Right ventricle myocardium inferior (tissue), 1 donor: Measurements from ENCODE around the gene CRYBG3. TPM values are rescaled to one million over a fixed set of nuclear protein-coding genes. Genes with fewer than 3 reads are reported as not detected.

ENCODE experiments used
- ATAC-seq: fragments of 200-7000 bp; cut with Tn5 transposase; one replicate; pipeline ENCODE4 v1.9.1; 2020; ENCODE audit warnings: mild to moderate bottlenecking, moderate library complexity
- DNase-seq: peaks from one replicate; pipeline ENCODE4 v3.0.0; 2021; ENCODE audit errors: missing footprints
- intact Hi-C: fragments of 100-400 bp; cut with DNase I; formaldehyde crosslinking; loops from one replicate; pipeline ENCODE4 v1.11.0; 2022
- long read RNA-seq: library from polyadenylated mRNA; unstranded; transcript quantifications from one replicate; pipeline ENCODE4 v2.0.0, GENCODE V29; 2021
- total RNA-seq: library from RNA; stranded (reverse); fragmentation: NEBNext Ultra II Directional; extraction: Animal tissue kit (Norgen Biotek cat#: 25700); gene quantifications from one replicate; pipeline ENCODE4 v1.2.1, GENCODE V29; 2021
- donor health status: DM: no; HTN: yes; CAD: no; lungs with severe emphysema.

CRYBG3 gene
- total RNA-seq = 23.1 TPM
- long read RNA-seq, partial matches to known transcripts = 3 of 3 reads
- long read RNA-seq, other reads (novel, unspliced or antisense) = 0 of 3 reads

GRCh38 chr3:97821774-97822358, at the start of gene CRYBG3:
TSS of gene CRYBG3 (plus strand) at chr3:97822011. CDS start at chr3:97822207, 196 bp downstream.
- intact Hi-C loops = loop anchor here (5.0 to 10.0 kb wide), 3 partner anchors 60 to 150 kb away; partner anchors contain the start of gene RIOX2

GRCh38 chr3:97772926-97773325, 48.9 kb upstream of the CRYBG3 start:
- DNase-seq = no peak
- intact Hi-C loops = no loop called here
- ATAC-seq = no peak

More at GRCh38 chr3:97821774-97822358, at the start of gene CRYBG3:
- ATAC-seq = peak; percentile 99
- DNase-seq = peak; percentile 91

DNA sequence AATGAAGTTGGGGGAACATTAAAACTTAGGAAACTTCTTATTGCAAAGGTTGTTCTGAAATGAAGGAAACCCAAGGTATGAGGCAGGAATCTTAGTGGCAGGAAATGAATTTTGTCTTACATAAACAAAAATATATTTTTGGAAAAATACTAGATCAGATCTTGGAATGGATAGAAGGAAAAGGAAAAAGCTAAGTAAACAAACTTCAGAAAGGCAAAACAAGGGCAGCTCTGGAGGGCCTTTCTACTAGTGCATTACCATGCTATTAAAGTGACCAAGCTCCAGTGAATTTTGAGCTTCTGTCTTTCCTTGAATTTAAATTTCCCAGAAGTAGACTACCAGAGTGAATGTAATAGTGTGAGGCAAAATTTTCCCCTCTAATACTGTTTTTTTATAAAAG, 43.7 kb upstream of the CRYBG3 start:
- no peak for ATAC-seq
- intact Hi-C loops = no loop called here

GRCh38 chr3:97793420-97794019, 28.3 kb upstream of the CRYBG3 start:
- ATAC-seq = peak; percentile 37
- DNase-seq = no peak
- intact Hi-C loops = loop anchor here (1.0 to 5.0 kb wide), 2 partner anchors 149 to 230 kb away; no protein-coding TSS in a partner anchor

More for the DNA sequence above, 43.7 kb upstream of the CRYBG3 start:
- no peak for DNase-seq

- no peak for ATAC-seq
- intact Hi-C loops = no loop called here
- DNase-seq = no peak
Observed at GRCh38 chr3:97795951-97796350, 25.9 kb upstream of the CRYBG3 start.

DNA sequence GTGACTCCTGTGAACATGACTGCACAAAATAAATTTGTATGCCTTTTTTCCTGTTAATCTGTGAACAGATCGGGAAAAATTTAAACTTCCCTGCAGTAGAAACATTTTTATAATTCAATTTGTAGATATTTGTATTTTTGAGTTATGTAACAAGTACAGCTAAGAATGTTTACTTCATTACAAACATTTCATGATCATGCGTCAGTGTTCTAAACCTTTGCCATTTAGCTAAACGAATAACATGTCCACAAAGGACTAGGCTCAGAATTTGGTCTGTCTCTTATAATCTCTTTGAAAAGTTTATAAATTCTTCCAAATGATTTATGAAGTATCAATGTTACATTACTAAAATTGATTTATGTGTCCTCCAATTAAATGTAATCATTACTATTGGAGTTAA, 17.3 kb upstream of the CRYBG3 start:
- intact Hi-C loops = no loop called here
- ATAC-seq = no peak
- no peak for DNase-seq

DNA sequence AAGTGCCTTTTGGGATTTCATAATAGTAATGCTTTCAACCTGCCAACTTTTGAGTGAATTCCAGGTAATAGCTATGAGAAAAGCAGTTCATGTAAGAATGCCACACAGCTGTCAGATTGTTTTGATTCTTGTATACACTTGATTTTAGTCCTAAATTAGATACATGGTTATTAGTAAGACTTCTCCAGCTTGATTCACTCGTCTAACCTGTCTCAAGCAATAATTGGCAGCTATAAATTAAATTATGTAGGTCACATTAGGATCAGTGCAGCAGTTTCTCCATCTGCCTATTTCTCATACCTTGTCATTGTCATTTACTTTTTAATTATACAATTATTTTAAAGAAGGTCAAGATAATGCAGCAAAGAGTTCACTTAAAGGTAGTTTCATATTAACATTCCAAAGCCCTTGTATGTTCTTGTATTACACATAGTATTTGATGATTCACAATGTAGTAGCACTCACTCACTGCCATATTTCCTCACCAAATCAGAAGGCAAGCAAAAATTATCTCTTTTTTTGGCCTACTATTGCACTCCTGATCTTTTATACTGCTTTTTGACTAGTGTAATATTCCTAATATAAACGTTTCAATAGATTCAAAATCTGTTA, 10.9 kb upstream of the CRYBG3 start:
- intact Hi-C loops = no loop called here
- ATAC-seq = no peak
- DNase-seq = no peak

DNA sequence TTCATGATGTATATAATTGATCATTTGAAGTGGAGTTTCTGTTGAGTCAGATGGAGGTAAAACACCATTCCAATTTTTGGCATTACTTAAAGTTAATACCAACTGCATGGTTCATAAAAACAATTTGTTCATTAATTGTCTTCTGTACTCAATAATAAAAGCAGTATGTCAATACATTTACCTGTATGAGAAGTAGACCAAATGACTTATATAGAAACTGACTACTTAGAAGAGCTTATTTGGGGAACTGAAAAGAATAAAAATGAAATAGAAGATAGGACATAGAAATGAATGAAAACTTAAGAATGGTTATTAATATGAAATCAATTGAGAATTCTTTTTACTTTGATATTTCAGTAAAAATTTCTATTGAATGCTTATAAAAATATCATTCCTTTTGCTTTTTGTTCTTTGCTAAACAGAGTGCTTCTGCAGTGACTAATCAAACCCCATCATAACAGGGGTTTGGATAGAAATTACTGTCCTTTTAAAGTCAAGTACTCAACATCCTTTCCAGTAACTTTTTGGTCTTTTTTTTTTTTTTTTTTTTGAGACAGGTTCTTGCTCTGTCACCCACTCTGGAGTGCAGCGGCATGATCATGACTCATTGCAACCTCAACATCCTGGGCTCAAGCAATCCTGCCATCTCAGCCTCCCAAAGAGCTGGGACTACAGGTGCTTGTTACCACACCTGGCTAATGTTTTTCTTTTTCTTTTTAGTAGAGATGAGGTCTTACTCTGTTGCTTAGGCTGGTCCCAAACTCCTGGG, 6.5 kb upstream of the CRYBG3 start:
- intact Hi-C loops = no loop called here
- ATAC-seq = no peak
- no peak for DNase-seq

DNA sequence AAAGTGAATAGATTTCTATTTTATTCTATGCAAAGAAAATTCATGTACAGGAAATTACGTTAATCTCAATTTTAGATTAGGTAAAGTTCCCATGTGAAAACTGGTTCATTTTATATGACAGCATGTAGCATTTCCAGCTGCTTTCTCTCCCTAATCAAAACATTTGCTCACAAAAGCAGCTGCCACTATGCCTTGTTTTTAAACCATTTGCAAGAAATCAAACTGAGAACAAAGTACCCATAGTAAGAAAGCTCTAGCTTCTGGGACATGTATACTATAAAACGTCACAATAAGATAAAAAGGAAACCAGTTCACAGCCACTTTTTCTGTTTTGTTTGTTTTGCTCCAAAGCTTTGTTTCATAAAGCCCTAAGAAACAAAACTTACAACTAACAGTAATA, 5.0 kb upstream of the CRYBG3 start:
- ATAC-seq (no peak), DNase-seq (no peak)
- intact Hi-C loops = no loop called here

DNA sequence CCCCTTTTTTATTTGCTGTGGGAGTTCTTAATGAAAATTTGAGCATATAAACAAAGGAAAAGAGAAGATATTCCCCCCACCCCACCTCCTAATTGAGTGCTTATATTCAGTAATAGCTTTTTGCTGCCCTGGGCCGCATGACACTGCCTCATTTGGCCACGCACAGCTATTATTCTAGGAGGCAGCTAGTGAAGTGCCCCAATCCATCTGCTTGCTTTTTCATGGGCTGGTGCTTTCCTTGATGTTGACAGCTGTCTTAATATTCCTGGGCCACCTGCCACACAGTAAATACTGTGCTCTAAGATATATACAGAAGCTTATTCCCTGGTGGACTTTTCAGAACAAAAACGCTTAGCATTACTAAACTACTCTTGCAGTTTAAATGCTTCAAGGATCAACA, 3.8 kb upstream of the CRYBG3 start:
- intact Hi-C loops = no loop called here
- DNase-seq = no peak
- ATAC-seq = no peak

GRCh38 chr3:97820780-97821179, 1.0 kb upstream of the CRYBG3 start:
- ATAC-seq (no peak), DNase-seq (no peak)
- intact Hi-C loops = loop anchor here (5.0 to 10.0 kb wide), 3 partner anchors 62 to 152 kb away; partner anchors contain the start of gene RIOX2

GRCh38 chr3:97821287-97821773, 481 bp upstream of the CRYBG3 start:
- DNase-seq (peak; percentile 78), ATAC-seq (peak; percentile 17)
- intact Hi-C loops = loop anchor here (5.0 to 10.0 kb wide), 3 partner anchors 61 to 151 kb away; partner anchors contain the start of gene RIOX2

DNA sequence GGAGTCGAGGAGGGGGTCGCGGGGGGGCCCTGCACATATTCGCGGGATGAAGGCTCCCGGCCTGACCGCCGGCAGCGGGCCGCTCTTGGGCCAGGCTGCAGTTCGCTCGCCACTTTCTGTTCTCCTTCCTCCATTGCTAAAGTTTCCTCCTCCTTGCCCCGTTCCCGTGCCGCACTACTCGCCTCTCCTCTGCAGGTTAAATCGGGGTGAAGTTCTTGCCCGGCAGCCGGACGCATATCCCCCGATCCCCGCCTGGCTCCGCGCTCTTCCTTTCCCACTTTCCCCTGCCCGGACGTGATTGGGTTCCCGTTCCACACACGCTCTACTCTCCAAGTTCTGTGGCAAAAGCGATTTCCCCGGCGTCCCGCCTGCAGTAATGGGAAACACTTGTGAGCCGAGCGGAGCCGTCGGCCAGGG, 556 bp downstream of the CRYBG3 start:
- peak; percentile 80 for DNase-seq
- peak; percentile 55 for ATAC-seq
- intact Hi-C loops = loop anchor here (5.0 to 10.0 kb wide), 3 partner anchors 60 to 150 kb away; partner anchors contain the start of gene RIOX2

- DNase-seq (no peak), ATAC-seq (no peak)
- intact Hi-C loops = loop anchor here (5.0 to 10.0 kb wide), 3 partner anchors 59 to 149 kb away; partner anchors contain the start of gene RIOX2
Observed at GRCh38 chr3:97823046-97824004, 1.5 kb downstream of the CRYBG3 start.

- ATAC-seq (no peak), DNase-seq (no peak)
- intact Hi-C loops = loop anchor here (10.0 kb wide), 1 partner anchor 110 kb away; no protein-coding TSS in a partner anchor
Observed at GRCh38 chr3:97825101-97825500, 3.3 kb downstream of the CRYBG3 start.

DNA sequence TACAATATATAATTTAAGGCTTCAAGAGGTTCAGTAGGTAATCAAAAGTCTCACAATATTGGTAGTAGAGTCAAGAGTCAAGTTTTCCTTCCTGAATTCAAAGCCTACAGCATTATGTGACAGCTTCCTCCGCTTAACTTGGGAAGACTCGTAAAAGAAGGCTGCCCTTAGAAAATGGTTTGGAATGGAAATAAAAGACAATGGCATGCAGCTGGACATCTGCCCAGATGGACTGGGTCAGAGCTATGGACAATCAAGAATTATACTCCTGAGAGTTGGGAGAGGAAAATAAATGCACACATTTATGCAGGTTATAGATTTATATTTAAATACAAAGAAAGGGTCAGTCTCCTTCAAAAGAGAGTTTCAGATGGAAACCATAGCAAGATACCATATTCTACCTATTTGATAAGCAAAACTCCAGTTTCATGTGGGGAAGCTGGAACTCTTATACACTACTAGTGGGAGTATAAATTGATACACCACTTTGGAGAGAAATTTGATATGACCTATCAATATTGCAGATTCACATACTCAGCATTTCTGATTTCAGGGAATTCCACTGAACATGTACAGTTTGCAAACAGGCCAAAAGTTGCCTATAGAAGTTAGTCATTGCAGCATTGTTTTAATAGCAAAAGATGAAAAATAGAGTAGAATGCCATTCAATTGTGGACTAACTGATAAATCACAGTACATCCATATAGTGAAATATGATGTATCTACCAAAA, 6.1 kb downstream of the CRYBG3 start:
- DNase-seq = no peak
- no peak for ATAC-seq
- intact Hi-C loops = loop anchor here (10.0 kb wide), 1 partner anchor 107 kb away; no protein-coding TSS in a partner anchor

GRCh38 chr3:97829198-97829597, 7.4 kb downstream of the CRYBG3 start:
- intact Hi-C loops = loop anchor here (10.0 kb wide), 1 partner anchor 106 kb away; no protein-coding TSS in a partner anchor
- ATAC-seq (no peak), DNase-seq (no peak)
